Ascending aorta (tissue), 2 donors: Measurements from ENCODE around the gene THUMPD1. TPM values are rescaled to one million over a fixed set of nuclear protein-coding genes. Genes with fewer than 3 reads are reported as not detected.
"Not testable (repeated sequence)": the region's sequence is repeated elsewhere in the genome, so short reads cannot be mapped to it uniquely, and the experiment has no call there.

Experiments used
- DNase-seq, 2 donors: peaks; one replicate each; pipeline ENCODE4 v3.0.0-alpha.2; 2019; ENCODE audit warnings: low spot score in 2 of 2
- H3K27ac ChIP-seq, 2 donors: fragments of 200-600 bp; sonication (generic); one replicate each; pipeline ENCODE4 v1.5.1; 2016 to 2017; ENCODE audit warnings: mild to moderate bottlenecking in 1 of 2
- H3K27me3 ChIP-seq: fragments of 200-600 bp; sonication (generic); one replicate; pipeline ENCODE4 v1.5.1; 2017
- H3K36me3 ChIP-seq, 2 donors: fragments of 200-600 bp; sonication (generic); one replicate each; pipeline ENCODE4 v1.5.1; 2016
- H3K4me1 ChIP-seq, 2 donors: fragments of 200-600 bp; sonication (generic); one replicate each; pipeline ENCODE4 v1.5.1; 2016 to 2017; ENCODE audit warnings: mild to moderate bottlenecking in 1 of 2
- H3K4me3 ChIP-seq, 2 donors: fragments of 200-600 bp; sonication (generic); one replicate each; pipeline ENCODE4 v1.5.1; 2016 to 2017; ENCODE audit warnings: mild to moderate bottlenecking in 1 of 2
- H3K9me3 ChIP-seq, 2 donors: fragments of 200-600 bp; sonication (generic); one replicate each; pipeline ENCODE4 v1.5.1; 2016
- intact Hi-C: fragments of 100-400 bp; cut with DNase I; formaldehyde crosslinking; loops from one replicate; pipeline ENCODE4 v1.15.1; 2023
- total RNA-seq: library from RNA; depleted of rRNA; stranded (reverse); fragments of >200 nt; gene quantifications from one replicate; pipeline ENCODE4 v1.1.0, GENCODE V29; 2016
- TF ChIP-seq, protein P1 (sequence below), 3 experiments: fragments of 200-600 bp in 2 of 3; fragments of 450-650 bp in 1 of 3; sonication (generic) in 2 of 3; IDR thresholded peaks; one replicate each; pipeline ENCODE4 v1.5.1; 2016 to 2019; ENCODE audit warnings: antibody characterized with exemption in 3 of 3, mild to moderate bottlenecking in 1 of 3, moderate library complexity in 1 of 3

Gene THUMPD1
- total RNA-seq, 1 donor from 2014 or later, result 12.7 TPM

GRCh38 chr16:20765732-20766131, 24.1 kb upstream of the THUMPD1 start:
- Histone ChIP-seq H3K4me3 (no peak overlapping the region), H3K27me3 (no peaks in the 10 kb centered on the region), H3K27ac (no peak overlapping the region), H3K4me1 (no peaks in the 10 kb centered on the region), H3K36me3 (no peaks in the 10 kb centered on the region), H3K9me3 (no peaks in the 10 kb centered on the region)
- intact Hi-C loops, result no loop called here
- TF ChIP-seq, protein P1, sequence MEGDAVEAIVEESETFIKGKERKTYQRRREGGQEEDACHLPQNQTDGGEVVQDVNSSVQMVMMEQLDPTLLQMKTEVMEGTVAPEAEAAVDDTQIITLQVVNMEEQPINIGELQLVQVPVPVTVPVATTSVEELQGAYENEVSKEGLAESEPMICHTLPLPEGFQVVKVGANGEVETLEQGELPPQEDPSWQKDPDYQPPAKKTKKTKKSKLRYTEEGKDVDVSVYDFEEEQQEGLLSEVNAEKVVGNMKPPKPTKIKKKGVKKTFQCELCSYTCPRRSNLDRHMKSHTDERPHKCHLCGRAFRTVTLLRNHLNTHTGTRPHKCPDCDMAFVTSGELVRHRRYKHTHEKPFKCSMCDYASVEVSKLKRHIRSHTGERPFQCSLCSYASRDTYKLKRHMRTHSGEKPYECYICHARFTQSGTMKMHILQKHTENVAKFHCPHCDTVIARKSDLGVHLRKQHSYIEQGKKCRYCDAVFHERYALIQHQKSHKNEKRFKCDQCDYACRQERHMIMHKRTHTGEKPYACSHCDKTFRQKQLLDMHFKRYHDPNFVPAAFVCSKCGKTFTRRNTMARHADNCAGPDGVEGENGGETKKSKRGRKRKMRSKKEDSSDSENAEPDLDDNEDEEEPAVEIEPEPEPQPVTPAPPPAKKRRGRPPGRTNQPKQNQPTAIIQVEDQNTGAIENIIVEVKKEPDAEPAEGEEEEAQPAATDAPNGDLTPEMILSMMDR (IDR thresholded peaks at IDR 0.05), result no peak
- no peak for DNase-seq

GRCh38 chr16:20764448-20764847, 22.8 kb upstream of the THUMPD1 start:
- not testable (repeated sequence) for H3K27ac ChIP-seq

GRCh38 chr16:20763461-20764232, 22.0 kb upstream of the THUMPD1 start, which contains the start of gene ACSM3:
TSS of gene ACSM3 (plus strand) at chr16:20764014. CDS start at chr16:20770035, 6,021 bp downstream.
- DNase-seq, result peak in 1 of 2 donors; percentile 70
- Histone ChIP-seq H3K27me3 (no peaks in the 10 kb centered on the region), H3K27ac (peak within 1 kb of the TSS; percentile 34 to 67), H3K4me1 (no peaks in the 10 kb centered on the region), H3K4me3 (peak within 1 kb of the TSS; percentile 37 to 58), H3K36me3 (no peaks in the 10 kb centered on the region), H3K9me3 (no peaks in the 10 kb centered on the region)
- intact Hi-C loops, result no loop called here
- TF ChIP-seq, protein P1 (IDR thresholded peaks at IDR 0.05), result no peak

More at GRCh38 chr16:20764448-20764847, 22.8 kb upstream of the THUMPD1 start:
- H3K9me3 ChIP-seq, H3K36me3 ChIP-seq, DNase-seq, H3K4me3 ChIP-seq, intact Hi-C loops, H3K4me1 ChIP-seq, H3K27me3 ChIP-seq: not testable (repeated sequence)

DNA sequence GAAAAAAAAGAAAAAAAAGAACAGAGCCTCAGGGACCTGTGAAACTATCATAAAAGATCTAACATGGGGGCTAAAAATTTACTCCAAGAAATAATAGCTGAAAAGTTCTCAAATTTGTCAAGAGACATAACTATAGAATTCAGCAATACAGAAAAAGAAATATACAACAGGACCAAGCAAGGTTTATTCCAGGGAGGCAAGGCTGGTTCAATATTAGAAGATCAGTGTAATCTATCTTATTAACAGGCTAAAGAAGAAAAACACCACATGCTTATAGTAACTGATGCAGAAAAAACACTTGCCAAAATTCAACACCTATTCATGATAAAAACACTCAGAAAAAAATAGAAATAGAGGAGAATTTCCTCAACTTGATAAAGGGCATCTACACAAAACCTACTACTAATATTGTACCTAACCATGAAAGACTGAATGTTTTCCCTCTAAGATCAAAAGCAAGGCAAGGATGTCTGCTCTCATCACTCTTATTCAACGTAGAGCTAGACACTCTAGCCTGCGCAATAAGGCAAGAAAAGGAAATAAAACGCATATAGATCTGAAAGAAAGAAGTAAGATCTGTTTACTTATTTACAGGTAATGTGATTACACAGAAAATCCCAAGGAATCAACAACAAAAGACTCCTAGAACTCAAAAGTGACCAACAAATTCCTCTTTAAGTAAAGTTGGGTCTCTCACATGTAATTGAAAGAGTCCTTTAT, 20.9 kb upstream of the THUMPD1 start:
- TF ChIP-seq, protein P1 (IDR thresholded peaks at IDR 0.05), result no peak
- Histone ChIP-seq H3K4me1 (no peaks in the 10 kb centered on the region), H3K27me3 (no peaks in the 10 kb centered on the region), H3K27ac (no peak overlapping the region), H3K9me3 (no peaks in the 10 kb centered on the region), H3K36me3 (no peaks in the 10 kb centered on the region), H3K4me3 (no peak overlapping the region)
- intact Hi-C loops, result no loop called here
- DNase-seq, result no peak

GRCh38 chr16:20761175-20761574, 19.6 kb upstream of the THUMPD1 start:
- intact Hi-C loops, result no loop called here
- TF ChIP-seq, protein P1 (IDR thresholded peaks at IDR 0.05), result no peak
- no peaks in the 10 kb centered on the region for H3K27me3 ChIP-seq
- no peaks in the 10 kb centered on the region for H3K36me3 ChIP-seq
- DNase-seq, result no peak
- no peaks in the 10 kb centered on the region for H3K9me3 ChIP-seq
- no peak overlapping the region for H3K4me3 ChIP-seq
- H3K27ac ChIP-seq, result no peak overlapping the region
- H3K4me1 ChIP-seq, result no peaks in the 10 kb centered on the region

DNA sequence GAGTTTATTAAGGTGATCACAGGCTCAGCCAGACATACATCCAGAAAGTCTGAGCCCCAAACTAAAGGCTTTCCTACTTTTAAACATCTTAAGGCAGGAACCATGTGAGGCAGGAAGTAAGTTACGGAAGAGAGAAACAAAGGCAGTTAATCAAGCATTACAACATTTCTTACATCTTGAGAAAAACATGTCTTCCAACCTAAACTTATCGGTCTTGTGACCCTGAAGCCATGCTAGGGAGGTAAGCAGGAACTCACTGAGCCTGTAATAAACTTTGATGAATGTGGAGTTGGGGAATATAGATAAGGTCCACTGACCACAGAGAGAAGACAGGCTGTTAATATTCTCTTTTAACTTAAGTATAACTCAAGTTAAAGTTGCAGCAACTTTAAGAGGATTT, 18.7 kb upstream of the THUMPD1 start:
- TF ChIP-seq, protein P1 (IDR thresholded peaks at IDR 0.05), result no peak
- H3K4me3 ChIP-seq, result no peak overlapping the region
- no peaks in the 10 kb centered on the region for H3K36me3 ChIP-seq
- no peak overlapping the region for H3K27ac ChIP-seq
- H3K4me1 ChIP-seq, result no peaks in the 10 kb centered on the region
- no peaks in the 10 kb centered on the region for H3K9me3 ChIP-seq
- no peak for DNase-seq
- intact Hi-C loops, result no loop called here
- H3K27me3 ChIP-seq, result no peaks in the 10 kb centered on the region

DNA sequence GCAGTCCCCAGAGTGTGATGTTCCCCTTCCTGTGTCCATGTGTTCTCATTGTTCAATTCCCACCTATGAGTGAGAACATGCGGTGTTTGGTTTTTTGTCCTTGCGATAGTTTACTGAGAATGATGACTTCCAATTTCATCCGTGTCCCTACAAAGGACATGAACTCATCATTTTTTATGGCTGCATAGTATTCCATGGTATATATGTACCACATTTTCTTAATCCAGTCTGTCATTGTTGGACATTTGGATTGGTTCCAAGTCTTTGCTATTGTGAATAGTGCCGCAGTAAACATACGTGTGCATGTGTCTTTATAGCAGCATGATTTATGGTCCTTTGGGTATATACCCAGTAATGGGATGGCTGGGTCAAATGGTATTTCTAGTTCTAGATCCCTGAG, 14.2 kb upstream of the THUMPD1 start:
- H3K27ac ChIP-seq, H3K9me3 ChIP-seq, H3K36me3 ChIP-seq, H3K27me3 ChIP-seq, H3K4me1 ChIP-seq, intact Hi-C loops, H3K4me3 ChIP-seq, DNase-seq: not testable (repeated sequence)
